Glutamatergic neuron (in vitro differentiated cells): ENCODE measurements around the gene HEXD. TPM values are rescaled to one million over a fixed set of nuclear protein-coding genes. Genes with fewer than 3 reads are reported as not detected.

Experiments
- DNase-seq: peaks from one replicate; pipeline ENCODE4 v3.0.0; 2022
- H3K27ac Mint-ChIP-seq: one replicate; pipeline ENCODE4 v1.8.0; 2020; ENCODE audit warnings: mild to moderate bottlenecking, mixed read lengths, inconsistent platforms; ENCODE audit not compliant: unreplicated experiment
- H3K27me3 Mint-ChIP-seq: one replicate; pipeline ENCODE4 v1.8.0; 2020; ENCODE audit warnings: mild to moderate bottlenecking, moderate library complexity, mixed read lengths, inconsistent platforms; ENCODE audit not compliant: unreplicated experiment
- H3K36me3 Mint-ChIP-seq: one replicate; pipeline ENCODE4 v1.8.0; 2020; ENCODE audit warnings: mild to moderate bottlenecking, mixed read lengths, inconsistent platforms; ENCODE audit not compliant: unreplicated experiment
- H3K4me1 Mint-ChIP-seq: one replicate; pipeline ENCODE4 v1.8.0; 2020; ENCODE audit warnings: mild to moderate bottlenecking, low read depth, mixed read lengths, inconsistent platforms; ENCODE audit not compliant: unreplicated experiment
- H3K4me3 Mint-ChIP-seq: one replicate; pipeline ENCODE4 v1.8.0; 2020; ENCODE audit warnings: mild to moderate bottlenecking, mixed read lengths, inconsistent platforms; ENCODE audit not compliant: unreplicated experiment
- H3K9me3 Mint-ChIP-seq: one replicate; pipeline ENCODE4 v1.8.0; 2020; ENCODE audit warnings: mild to moderate bottlenecking, moderate library complexity, mixed read lengths, inconsistent platforms; ENCODE audit not compliant: unreplicated experiment
- CTCF ChIP-seq: fragments of 200-600 bp; sonication (generic); IDR thresholded peaks from one replicate; pipeline ENCODE4 v1.5.0; 2021; ENCODE audit not compliant: partially characterized antibody, unreplicated experiment
- total RNA-seq: library from RNA; stranded (reverse); fragmentation: NEBNext Ultra II Directional; extraction: Animal tissue kit (Norgen Biotek cat#: 25700); gene quantifications from one replicate; pipeline ENCODE4 v1.2.1, GENCODE V29; 2021; ENCODE audit not compliant: unreplicated experiment

HEXD gene
- total RNA-seq, 1 donor from 2014 or later = 58.7 TPM

DNA sequence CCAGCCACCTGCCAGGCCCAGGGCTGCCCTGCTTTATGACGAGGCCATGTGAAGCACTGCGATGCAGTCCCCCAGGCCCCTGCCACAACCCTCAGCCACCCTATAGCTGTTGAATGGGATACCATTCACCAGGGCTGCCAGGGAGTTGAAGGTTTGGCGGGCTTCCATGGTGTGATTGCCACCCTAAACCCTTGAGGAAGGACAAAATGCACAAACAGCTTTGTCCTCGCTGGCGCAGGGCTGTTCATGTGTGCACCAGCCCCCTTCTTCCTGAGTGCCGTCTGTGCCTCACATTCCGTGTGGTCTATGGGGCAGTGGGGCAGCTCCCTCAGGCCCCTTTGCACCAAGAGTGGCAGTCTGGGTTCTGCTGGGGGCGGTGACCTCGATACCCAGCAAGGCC lies 65.7 kb downstream of the HEXD start:
- Mint-ChIP-seq H3K27ac (no peak overlapping the region), H3K9me3 (no peaks in the 10 kb centered on the region), H3K4me3 (no peak overlapping the region), H3K4me1 (no peaks in the 10 kb centered on the region), H3K36me3 (peaks cover 4% of the 10 kb centered on the region), H3K27me3 (peaks cover 4% of the 10 kb centered on the region)
- TF ChIP-seq CTCF = no peak
- no peak for DNase-seq

GRCh38 chr17:82486231-82487094 lies 68.3 kb downstream of the HEXD start:
- Mint-ChIP-seq H3K27me3 (peaks cover 5% of the 10 kb centered on the region), H3K36me3 (peaks cover 4% of the 10 kb centered on the region)

DNA sequence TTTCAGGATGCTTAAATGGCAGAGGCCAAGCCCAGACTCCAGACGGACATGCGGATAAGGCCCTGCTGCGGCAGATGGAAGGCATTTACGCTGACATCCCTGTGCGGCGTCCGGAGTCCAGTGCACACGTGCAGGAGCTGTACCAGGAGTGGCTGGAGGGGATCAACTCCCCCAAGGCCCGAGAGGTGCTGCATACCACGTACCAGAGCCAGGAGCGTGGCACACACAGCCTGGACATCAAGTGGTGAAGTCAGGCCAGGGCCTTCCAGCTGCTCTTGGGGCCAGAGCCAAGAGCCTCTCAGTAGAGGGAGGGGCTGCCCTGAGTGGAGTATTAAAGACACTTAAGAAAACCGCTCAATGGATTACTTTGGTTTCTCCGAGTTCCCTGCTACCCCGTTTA lies 69.8 kb downstream of the HEXD start:
- H3K27me3 Mint-ChIP-seq = peaks cover 7% of the 10 kb centered on the region
- peaks cover 5% of the 10 kb centered on the region for H3K4me1 Mint-ChIP-seq
- no peaks in the 10 kb centered on the region for H3K36me3 Mint-ChIP-seq
- H3K27ac Mint-ChIP-seq = no peak overlapping the region
- no peak for TF ChIP-seq CTCF
- no peak for DNase-seq
- H3K9me3 Mint-ChIP-seq = no peaks in the 10 kb centered on the region
- no peak overlapping the region for H3K4me3 Mint-ChIP-seq

More at GRCh38 chr17:82486231-82487094, 68.3 kb downstream of the HEXD start:
- DNase-seq = no peak
- no peak overlapping the region for H3K4me3 Mint-ChIP-seq
- H3K4me1 Mint-ChIP-seq = peaks cover 4% of the 10 kb centered on the region
- no peak for TF ChIP-seq CTCF
- no peak overlapping the region for H3K27ac Mint-ChIP-seq
- no peaks in the 10 kb centered on the region for H3K9me3 Mint-ChIP-seq

- Mint-ChIP-seq H3K36me3 (no peaks in the 10 kb centered on the region), H3K27ac (no peak overlapping the region), H3K27me3 (peaks cover 13% of the 10 kb centered on the region), H3K4me3 (no peak overlapping the region), H3K9me3 (peaks cover 3% of the 10 kb centered on the region), H3K4me1 (peaks cover 7% of the 10 kb centered on the region)
- DNase-seq = no peak
- TF ChIP-seq CTCF = no peak
Measured at GRCh38 chr17:82489117-82489516, 71.0 kb downstream of the HEXD start.

GRCh38 chr17:82489851-82490511 lies 71.8 kb downstream of the HEXD start:
- H3K4me3 Mint-ChIP-seq = no peak overlapping the region

More at GRCh38 chr17:82489851-82490511, 71.8 kb downstream of the HEXD start:
- Mint-ChIP-seq H3K4me1 (peaks cover 9% of the 10 kb centered on the region), H3K9me3 (peaks cover 12% of the 10 kb centered on the region), H3K36me3 (no peaks in the 10 kb centered on the region), H3K27ac (no peak overlapping the region), H3K27me3 (peaks cover 21% of the 10 kb centered on the region)
- TF ChIP-seq CTCF = no peak
- no peak for DNase-seq
